Keratinocyte (primary cell): ENCODE data around the gene PER2.

Experiments
- EZH2 ChIP-seq: IDR thresholded peaks from one replicate; pipeline ENCODE4 v1.6.1; 2012; ENCODE audit warnings: inconsistent platforms, mild to moderate bottlenecking, low read length, moderate library complexity
- TF ChIP-seq, protein P1 (sequence below), 3 experiments: IDR thresholded peaks in 1 of 3; conservative IDR thresholded peaks in 1 of 3; optimal IDR thresholded peaks in 1 of 3; 2 replicates in 2 of 3; 3 replicates in 1 of 3; pipeline versions ENCODE3 to v1.5.1; 2011; ENCODE audit warnings: low read length in 3 of 3, mild to moderate bottlenecking in 3 of 3, moderate library complexity in 2 of 3, control low read depth in 1 of 3, inconsistent platforms in 1 of 3; ENCODE audit not compliant: insufficient read depth in 2 of 3; ENCODE audit errors: extremely low read depth in 1 of 3

GRCh38 chr2:238290715-238291549 is 2.5 kb upstream of the PER2 start:
- TF ChIP-seq, protein P1, sequence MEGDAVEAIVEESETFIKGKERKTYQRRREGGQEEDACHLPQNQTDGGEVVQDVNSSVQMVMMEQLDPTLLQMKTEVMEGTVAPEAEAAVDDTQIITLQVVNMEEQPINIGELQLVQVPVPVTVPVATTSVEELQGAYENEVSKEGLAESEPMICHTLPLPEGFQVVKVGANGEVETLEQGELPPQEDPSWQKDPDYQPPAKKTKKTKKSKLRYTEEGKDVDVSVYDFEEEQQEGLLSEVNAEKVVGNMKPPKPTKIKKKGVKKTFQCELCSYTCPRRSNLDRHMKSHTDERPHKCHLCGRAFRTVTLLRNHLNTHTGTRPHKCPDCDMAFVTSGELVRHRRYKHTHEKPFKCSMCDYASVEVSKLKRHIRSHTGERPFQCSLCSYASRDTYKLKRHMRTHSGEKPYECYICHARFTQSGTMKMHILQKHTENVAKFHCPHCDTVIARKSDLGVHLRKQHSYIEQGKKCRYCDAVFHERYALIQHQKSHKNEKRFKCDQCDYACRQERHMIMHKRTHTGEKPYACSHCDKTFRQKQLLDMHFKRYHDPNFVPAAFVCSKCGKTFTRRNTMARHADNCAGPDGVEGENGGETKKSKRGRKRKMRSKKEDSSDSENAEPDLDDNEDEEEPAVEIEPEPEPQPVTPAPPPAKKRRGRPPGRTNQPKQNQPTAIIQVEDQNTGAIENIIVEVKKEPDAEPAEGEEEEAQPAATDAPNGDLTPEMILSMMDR (optimal IDR thresholded peaks at IDR 0.05 in 1 of 3, IDR thresholded peaks at IDR 0.05 in 1 of 3, conservative IDR thresholded peaks at IDR 0.05 in 1 of 3; ENCODE audit: extremely low read depth in 1 of 3, insufficient read depth in 2 of 3, low read length in 3 of 3) = no peak
- no peak for TF ChIP-seq EZH2
